ENCODE results near the gene BACH2.
A peak's percentile ranks its signal among the peaks of the same experiment; 100 is the strongest.
"Not testable (repeated sequence)": the region's sequence is repeated elsewhere in the genome, so short reads cannot be mapped to it uniquely, and the experiment has no call there.

BACH2 gene

GRCh38 chr6:90072935-90073464 is 223.6 kb downstream of the BACH2 start:
- peak overlapping the region; percentile 73 for H3K4me3 Mint-ChIP-seq
- peaks cover 94% of the 10 kb centered on the region for H3K36me3 Mint-ChIP-seq (ENCODE audit: low read depth)
- no peaks in the 10 kb centered on the region for H3K9me3 Mint-ChIP-seq
- H3K27ac Mint-ChIP-seq: peak overlapping the region; percentile 99
- peak; percentile 6 for ATAC-seq
- H3K27me3 Mint-ChIP-seq: no peaks in the 10 kb centered on the region
- H3K4me1 Mint-ChIP-seq: peaks cover 97% of the 10 kb centered on the region
- no peak for DNase-seq

GRCh38 chr6:90072501-90072900 is 224.1 kb downstream of the BACH2 start:
- H3K4me3 Mint-ChIP-seq: peak overlapping the region; percentile 73
- H3K9me3 Mint-ChIP-seq: no peaks in the 10 kb centered on the region
- H3K36me3 Mint-ChIP-seq (ENCODE audit: low read depth): peaks cover 95% of the 10 kb centered on the region
- ATAC-seq (peak; percentile 1), DNase-seq (no peak)
- no peaks in the 10 kb centered on the region for H3K27me3 Mint-ChIP-seq
- peak overlapping the region; percentile 99 for H3K27ac Mint-ChIP-seq
- peaks cover 99% of the 10 kb centered on the region for H3K4me1 Mint-ChIP-seq

- Mint-ChIP-seq H3K4me1 (peaks cover 86% of the 10 kb centered on the region), H3K27me3 (no peaks in the 10 kb centered on the region), H3K36me3 (ENCODE audit: low read depth) (peaks cover 83% of the 10 kb centered on the region), H3K27ac (peak overlapping the region; percentile 88), H3K4me3 (peak overlapping the region; percentile 34), H3K9me3 (peaks cover 5% of the 10 kb centered on the region)
- no peak for DNase-seq
- ATAC-seq: no peak
Observed at GRCh38 chr6:90068703-90069523, 227.7 kb downstream of the BACH2 start.

GRCh38 chr6:90068264-90068663 is 228.4 kb downstream of the BACH2 start:
- Mint-ChIP-seq H3K4me3 (peak overlapping the region; percentile 34), H3K36me3 (ENCODE audit: low read depth) (peaks cover 76% of the 10 kb centered on the region), H3K4me1 (peaks cover 80% of the 10 kb centered on the region), H3K9me3 (peaks cover 5% of the 10 kb centered on the region), H3K27me3 (no peaks in the 10 kb centered on the region), H3K27ac (peak overlapping the region; percentile 88)
- peak; percentile 85 for ATAC-seq
- peak; percentile 63 for DNase-seq

- ATAC-seq (no peak), DNase-seq (no peak)
- peaks cover 63% of the 10 kb centered on the region for H3K36me3 Mint-ChIP-seq (ENCODE audit: low read depth)
- H3K4me1 Mint-ChIP-seq: peaks cover 64% of the 10 kb centered on the region
- H3K27ac Mint-ChIP-seq: peak overlapping the region; percentile 89
- H3K4me3 Mint-ChIP-seq: peak overlapping the region; percentile 44
- H3K9me3 Mint-ChIP-seq: peaks cover 5% of the 10 kb centered on the region
- H3K27me3 Mint-ChIP-seq: no peaks in the 10 kb centered on the region
Observed at GRCh38 chr6:90066697-90067096, 229.9 kb downstream of the BACH2 start.

- Mint-ChIP-seq H3K27ac (peak overlapping the region; percentile 68), H3K36me3 (ENCODE audit: low read depth) (peaks cover 48% of the 10 kb centered on the region)
Observed at GRCh38 chr6:90065173-90065572, 231.5 kb downstream of the BACH2 start.

GRCh38 chr6:90062667-90063066 is 234.0 kb downstream of the BACH2 start:
- no peak for DNase-seq
- no peak overlapping the region for H3K4me3 Mint-ChIP-seq

More at GRCh38 chr6:90065173-90065572, 231.5 kb downstream of the BACH2 start:
- ATAC-seq (no peak), DNase-seq (no peak)
- Mint-ChIP-seq H3K27me3 (no peaks in the 10 kb centered on the region), H3K9me3 (peaks cover 7% of the 10 kb centered on the region), H3K4me1 (peaks cover 49% of the 10 kb centered on the region), H3K4me3 (no peak overlapping the region)

GRCh38 chr6:90062051-90062450 is 234.6 kb downstream of the BACH2 start:
- DNase-seq (no peak), ATAC-seq (no peak)
- Mint-ChIP-seq H3K27ac (no peak overlapping the region), H3K4me3 (no peak overlapping the region), H3K27me3 (no peaks in the 10 kb centered on the region), H3K9me3 (peaks cover 9% of the 10 kb centered on the region), H3K4me1 (peaks cover 37% of the 10 kb centered on the region), H3K36me3 (ENCODE audit: low read depth) (peaks cover 39% of the 10 kb centered on the region)

More at GRCh38 chr6:90062667-90063066, 234.0 kb downstream of the BACH2 start:
- no peak for ATAC-seq
- peaks cover 37% of the 10 kb centered on the region for H3K4me1 Mint-ChIP-seq
- H3K9me3 Mint-ChIP-seq: peaks cover 12% of the 10 kb centered on the region
- H3K36me3 Mint-ChIP-seq (ENCODE audit: low read depth): peaks cover 39% of the 10 kb centered on the region
- H3K27ac Mint-ChIP-seq: no peak overlapping the region
- no peaks in the 10 kb centered on the region for H3K27me3 Mint-ChIP-seq

- H3K4me3 Mint-ChIP-seq: peak overlapping the region; percentile 10
- ATAC-seq, H3K27me3 Mint-ChIP-seq, DNase-seq: not testable (repeated sequence)
- H3K4me1 Mint-ChIP-seq: peaks cover 43% of the 10 kb centered on the region
- H3K9me3 Mint-ChIP-seq: peaks cover 16% of the 10 kb centered on the region
- H3K36me3 Mint-ChIP-seq (ENCODE audit: low read depth): peaks cover 46% of the 10 kb centered on the region
- H3K27ac Mint-ChIP-seq: peak overlapping the region; percentile 47
Observed at GRCh38 chr6:90059178-90059577, 237.5 kb downstream of the BACH2 start.

- not testable (repeated sequence) for DNase-seq, H3K27me3 Mint-ChIP-seq, H3K4me3 Mint-ChIP-seq, H3K27ac Mint-ChIP-seq, ATAC-seq
- Mint-ChIP-seq H3K4me1 (peaks cover 69% of the 10 kb centered on the region), H3K36me3 (ENCODE audit: low read depth) (peaks cover 68% of the 10 kb centered on the region), H3K9me3 (peaks cover 23% of the 10 kb centered on the region)
Observed at GRCh38 chr6:90055924-90056323, 240.7 kb downstream of the BACH2 start.

GRCh38 chr6:90054193-90054592 is 242.4 kb downstream of the BACH2 start:
- H3K4me3 Mint-ChIP-seq: not testable (repeated sequence)

GRCh38 chr6:90053614-90054013 is 243.0 kb downstream of the BACH2 start:
- ATAC-seq: no peak
- H3K27ac Mint-ChIP-seq: peak overlapping the region; percentile 76

More at GRCh38 chr6:90054193-90054592, 242.4 kb downstream of the BACH2 start:
- not testable (repeated sequence) for ATAC-seq, H3K27me3 Mint-ChIP-seq, DNase-seq
- H3K4me1 Mint-ChIP-seq: peaks cover 71% of the 10 kb centered on the region
- H3K9me3 Mint-ChIP-seq: peaks cover 17% of the 10 kb centered on the region
- H3K36me3 Mint-ChIP-seq (ENCODE audit: low read depth): peaks cover 78% of the 10 kb centered on the region
- H3K27ac Mint-ChIP-seq: peak overlapping the region; percentile 76

GRCh38 chr6:90049295-90049694 is 247.3 kb downstream of the BACH2 start:
- Mint-ChIP-seq H3K4me3 (peak overlapping the region; percentile 49), H3K9me3 (peaks cover 7% of the 10 kb centered on the region), H3K36me3 (ENCODE audit: low read depth) (peaks cover 67% of the 10 kb centered on the region), H3K27me3 (no peaks in the 10 kb centered on the region), H3K4me1 (peaks cover 30% of the 10 kb centered on the region), H3K27ac (no peak overlapping the region)
- no peak for DNase-seq
- ATAC-seq: peak; percentile 65

More at GRCh38 chr6:90053614-90054013, 243.0 kb downstream of the BACH2 start:
- H3K27me3 Mint-ChIP-seq: no peaks in the 10 kb centered on the region
- H3K9me3 Mint-ChIP-seq: peaks cover 16% of the 10 kb centered on the region
- no peak overlapping the region for H3K4me3 Mint-ChIP-seq
- no peak for DNase-seq
- peaks cover 68% of the 10 kb centered on the region for H3K4me1 Mint-ChIP-seq
- peaks cover 80% of the 10 kb centered on the region for H3K36me3 Mint-ChIP-seq (ENCODE audit: low read depth)

- no peak for DNase-seq
- Mint-ChIP-seq H3K4me1 (peaks cover 22% of the 10 kb centered on the region), H3K36me3 (ENCODE audit: low read depth) (peaks cover 58% of the 10 kb centered on the region), H3K4me3 (peak overlapping the region; percentile 49), H3K9me3 (peaks cover under 1% of the 10 kb centered on the region), H3K27me3 (no peaks in the 10 kb centered on the region), H3K27ac (no peak overlapping the region)
- ATAC-seq: no peak
Observed at GRCh38 chr6:90048206-90048967, 248.3 kb downstream of the BACH2 start.

Measured in activated naive CD8-positive, alpha-beta T cell treated with anti-CD3 and anti-CD28 coated beads, Interleukin-2, amount 50 U/mL, for 24 hours (primary cell).